ENCODE results near the gene ZNF529.

Gene ZNF529

GRCh38 chr19:36528921-36529518, 44.1 kb downstream of the ZNF529 start:
- DNase-seq = peak; percentile 22
- H3K4me3 Mint-ChIP-seq = peak overlapping the region; percentile 98
- H3K27me3 Mint-ChIP-seq = no peaks in the 10 kb centered on the region
- H3K36me3 Mint-ChIP-seq = peaks cover 48% of the 10 kb centered on the region
- peaks cover 40% of the 10 kb centered on the region for H3K9me3 Mint-ChIP-seq
- CTCF ChIA-PET = no interaction called here
- H3K27ac Mint-ChIP-seq = peak overlapping the region; percentile 97
- peaks cover 23% of the 10 kb centered on the region for H3K4me1 Mint-ChIP-seq

DNA sequence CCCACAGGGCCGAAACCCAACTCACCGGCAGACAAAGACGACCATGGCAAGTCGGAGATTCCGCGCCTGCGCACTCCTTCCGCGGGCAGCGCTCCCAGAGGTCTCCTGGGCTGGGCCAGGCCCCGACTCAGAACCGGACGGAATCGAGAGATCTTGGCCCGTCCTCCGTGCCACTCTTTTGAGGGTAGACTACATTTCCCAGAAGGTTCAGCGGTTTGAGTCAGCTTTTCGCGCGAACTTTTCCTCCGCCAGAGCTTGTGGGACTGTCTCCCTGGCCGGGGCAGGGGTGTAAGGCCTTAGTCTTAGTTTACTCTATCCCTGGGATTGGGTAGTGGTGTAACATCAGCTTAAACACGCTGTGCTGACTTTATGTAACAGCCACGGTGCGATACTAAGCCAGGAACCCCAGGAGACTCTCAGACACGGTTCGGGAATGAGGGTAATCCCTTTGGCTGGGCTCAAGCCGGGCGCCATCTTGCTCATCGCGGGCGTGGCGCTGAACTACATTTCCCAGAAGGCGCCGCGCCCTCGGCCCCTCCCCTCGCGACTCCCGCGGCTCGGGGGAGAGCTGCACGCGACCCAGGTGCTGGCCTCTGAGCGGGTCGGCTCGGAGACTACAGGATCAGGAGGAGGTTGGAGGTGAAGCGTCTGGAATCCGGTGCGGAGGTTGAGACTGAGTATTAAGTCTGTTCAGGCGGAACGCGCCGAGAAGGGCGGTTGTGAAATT, 44.7 kb downstream of the ZNF529 start, which contains the start of gene ZNF260:
Gene ZNF260, minus strand, starts transcription at position 78 of the 727 bp plus-strand sequence. CDS start 13,033 bp downstream, outside the sequence.
- Mint-ChIP-seq H3K27me3 (no peaks in the 10 kb centered on the region), H3K36me3 (peaks cover 47% of the 10 kb centered on the region), H3K4me1 (peaks cover 23% of the 10 kb centered on the region), H3K27ac (peak within 1 kb of the TSS; percentile 97), H3K4me3 (peak within 1 kb of the TSS; percentile 98), H3K9me3 (peaks cover 36% of the 10 kb centered on the region)
- DNase-seq = peak; percentile 94
- CTCF ChIA-PET = interaction anchor here (0.5 kb wide), 1 partner anchor 26 kb away, joined by 3 read pairs; no protein-coding TSS in a partner anchor

- Mint-ChIP-seq H3K27ac (peak overlapping the region; percentile 97), H3K9me3 (peaks cover 37% of the 10 kb centered on the region), H3K4me3 (peak overlapping the region; percentile 98), H3K4me1 (peaks cover 23% of the 10 kb centered on the region), H3K27me3 (no peaks in the 10 kb centered on the region), H3K36me3 (peaks cover 48% of the 10 kb centered on the region)
- no peak for DNase-seq
- CTCF ChIA-PET = no interaction called here
Observed at GRCh38 chr19:36527873-36528193, 45.3 kb downstream of the ZNF529 start.

DNA sequence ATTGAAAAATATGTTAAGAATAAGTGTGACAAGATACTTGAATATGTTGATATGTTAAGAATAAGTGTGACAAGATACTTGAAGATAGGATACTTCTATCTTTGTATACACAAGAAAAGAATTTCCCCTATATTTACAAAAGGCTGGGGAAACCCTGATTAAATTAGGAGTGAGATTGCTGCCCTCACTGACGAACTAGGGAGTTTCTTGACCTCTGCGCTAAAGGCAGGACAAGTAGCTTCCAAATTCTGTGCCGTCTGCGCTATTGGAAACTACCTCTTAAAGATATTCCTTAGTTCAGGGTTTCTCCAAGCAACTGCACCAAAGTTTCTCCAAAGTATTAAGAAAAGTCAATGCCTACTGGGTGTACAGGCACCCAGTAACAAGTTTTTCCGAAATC, 45.8 kb downstream of the ZNF529 start:
- DNase-seq = no peak
- CTCF ChIA-PET = no interaction called here
- Mint-ChIP-seq H3K9me3 (peaks cover 39% of the 10 kb centered on the region), H3K27me3 (no peaks in the 10 kb centered on the region), H3K36me3 (peaks cover 50% of the 10 kb centered on the region), H3K27ac (peak overlapping the region; percentile 97), H3K4me1 (peaks cover 23% of the 10 kb centered on the region), H3K4me3 (peak overlapping the region; percentile 98)

DNA sequence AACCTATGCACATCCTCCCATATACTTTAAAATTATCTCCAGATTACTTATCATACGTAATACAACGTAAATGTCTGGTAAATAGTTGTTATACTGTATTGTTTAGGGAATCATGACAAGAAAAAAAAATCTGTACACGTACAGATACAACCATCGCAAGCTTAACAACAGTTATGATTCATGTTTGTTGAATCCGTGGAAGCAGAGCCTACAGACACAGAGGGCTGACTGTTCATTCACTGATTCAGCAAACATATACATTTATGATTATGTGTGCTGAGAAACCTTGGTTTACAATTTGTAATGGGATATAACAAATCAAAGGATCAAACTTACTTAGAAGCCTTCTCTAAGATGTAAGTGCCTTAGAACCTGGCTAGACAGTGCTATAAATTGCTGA, 46.5 kb downstream of the ZNF529 start:
- CTCF ChIA-PET = no interaction called here
- DNase-seq = no peak
- Mint-ChIP-seq H3K9me3 (peaks cover 40% of the 10 kb centered on the region), H3K36me3 (peaks cover 55% of the 10 kb centered on the region), H3K27ac (no peak overlapping the region), H3K27me3 (no peaks in the 10 kb centered on the region), H3K4me1 (peaks cover 23% of the 10 kb centered on the region), H3K4me3 (peak overlapping the region; percentile 54)

GRCh38 chr19:36524617-36525016, 48.5 kb downstream of the ZNF529 start:
- H3K36me3 Mint-ChIP-seq = peaks cover 63% of the 10 kb centered on the region
- no peak overlapping the region for H3K27ac Mint-ChIP-seq
- DNase-seq = no peak
- no peaks in the 10 kb centered on the region for H3K27me3 Mint-ChIP-seq
- peaks cover 45% of the 10 kb centered on the region for H3K9me3 Mint-ChIP-seq
- peaks cover 23% of the 10 kb centered on the region for H3K4me1 Mint-ChIP-seq
- H3K4me3 Mint-ChIP-seq = no peak overlapping the region
- CTCF ChIA-PET = no interaction called here

DNA sequence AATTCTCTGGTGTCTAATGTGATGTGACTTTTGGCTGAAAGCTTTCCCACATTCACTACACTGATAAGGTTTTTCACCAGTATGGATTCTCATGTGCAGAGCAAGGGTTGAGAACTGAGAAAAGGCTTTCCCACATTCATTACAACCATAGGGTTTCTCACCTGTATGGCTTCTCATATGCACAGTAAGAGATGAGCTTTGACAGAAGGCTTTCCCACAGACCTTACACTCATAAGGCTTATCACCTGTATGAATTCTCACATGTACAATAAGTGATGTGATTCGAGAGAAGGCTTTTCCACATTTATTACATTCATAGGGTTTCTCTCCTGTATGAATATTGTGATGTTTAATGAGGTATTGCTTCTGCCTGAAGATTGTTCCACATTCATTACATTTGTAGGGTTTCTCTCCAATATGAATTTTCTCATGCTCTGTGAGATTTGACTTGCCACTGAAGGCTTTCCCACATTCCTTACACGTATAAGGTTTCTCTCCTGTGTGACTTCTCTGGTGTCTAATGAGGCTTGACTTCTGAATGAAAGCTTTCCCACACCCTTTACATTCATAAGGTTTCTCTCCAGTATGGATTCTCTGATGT, 59.0 kb downstream of the ZNF529 start:
- CTCF ChIA-PET = no interaction called here
- Mint-ChIP-seq H3K27ac (no peak overlapping the region), H3K9me3 (peaks cover 67% of the 10 kb centered on the region), H3K4me1 (no peaks in the 10 kb centered on the region), H3K27me3 (no peaks in the 10 kb centered on the region), H3K4me3 (no peak overlapping the region), H3K36me3 (peaks cover 52% of the 10 kb centered on the region)
- no peak for DNase-seq

DNA sequence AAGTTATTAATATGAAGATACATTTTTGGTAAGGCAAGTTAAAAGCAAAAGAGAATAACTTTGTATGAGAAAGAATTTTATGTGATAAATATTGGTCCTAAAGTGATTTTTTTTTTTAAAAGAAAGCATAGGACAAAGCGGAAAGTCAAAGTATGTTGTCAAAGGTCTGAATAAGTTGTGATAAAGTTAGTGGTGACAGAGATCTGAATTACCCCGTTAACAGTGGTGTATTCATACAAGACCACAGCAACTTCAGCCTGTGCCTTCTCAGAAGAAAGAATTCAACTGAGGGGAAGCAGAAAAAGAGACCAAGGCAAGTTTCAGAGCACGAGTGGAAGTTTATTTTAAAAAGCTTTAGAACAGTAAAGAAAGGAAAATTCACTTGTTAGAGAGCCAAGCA, 64.8 kb downstream of the ZNF529 start:
- peaks cover 47% of the 10 kb centered on the region for H3K9me3 Mint-ChIP-seq
- CTCF ChIA-PET = no interaction called here
- H3K36me3 Mint-ChIP-seq = peaks cover 8% of the 10 kb centered on the region
- no peak overlapping the region for H3K4me3 Mint-ChIP-seq
- H3K27me3 Mint-ChIP-seq = no peaks in the 10 kb centered on the region
- DNase-seq = no peak
- no peak overlapping the region for H3K27ac Mint-ChIP-seq
- no peaks in the 10 kb centered on the region for H3K4me1 Mint-ChIP-seq

- H3K9me3 Mint-ChIP-seq = peaks cover 49% of the 10 kb centered on the region
- H3K27me3 Mint-ChIP-seq = no peaks in the 10 kb centered on the region
- H3K4me1 Mint-ChIP-seq = no peaks in the 10 kb centered on the region
- no peak overlapping the region for H3K27ac Mint-ChIP-seq
- CTCF ChIA-PET = no interaction called here
- no peak overlapping the region for H3K4me3 Mint-ChIP-seq
- peaks cover 2% of the 10 kb centered on the region for H3K36me3 Mint-ChIP-seq
- no peak for DNase-seq
Observed at GRCh38 chr19:36501973-36502372, 71.1 kb downstream of the ZNF529 start.

- Mint-ChIP-seq H3K4me3 (no peak overlapping the region), H3K4me1 (no peaks in the 10 kb centered on the region), H3K27me3 (no peaks in the 10 kb centered on the region), H3K27ac (no peak overlapping the region), H3K36me3 (peaks cover 6% of the 10 kb centered on the region), H3K9me3 (peaks cover 33% of the 10 kb centered on the region)
- no peak for DNase-seq
- CTCF ChIA-PET = interaction anchor here (1.1 kb wide), 1 partner anchor 369 kb away, joined by 3 read pairs; no protein-coding TSS in a partner anchor
Observed at GRCh38 chr19:36497001-36497400, 76.1 kb downstream of the ZNF529 start.

Measured in activated naive CD4-positive, alpha-beta T cell treated with anti-CD3 and anti-CD28 coated beads, Interleukin-2, amount 10 ng/mL, durations not matched to agents 7 days and 5 days (primary cell).